CD4-positive, alpha-beta T cell treated with Interleukin-15 for 1 hour (primary cell): ENCODE measurements around the gene SMC6.
A peak's percentile ranks its signal among the peaks of the same experiment; 100 is the strongest.

Experiments
- DNase-seq: peaks from one replicate; pipeline ENCODE4 v3.0.0-alpha.2; 2020

SMC6 gene

DNA sequence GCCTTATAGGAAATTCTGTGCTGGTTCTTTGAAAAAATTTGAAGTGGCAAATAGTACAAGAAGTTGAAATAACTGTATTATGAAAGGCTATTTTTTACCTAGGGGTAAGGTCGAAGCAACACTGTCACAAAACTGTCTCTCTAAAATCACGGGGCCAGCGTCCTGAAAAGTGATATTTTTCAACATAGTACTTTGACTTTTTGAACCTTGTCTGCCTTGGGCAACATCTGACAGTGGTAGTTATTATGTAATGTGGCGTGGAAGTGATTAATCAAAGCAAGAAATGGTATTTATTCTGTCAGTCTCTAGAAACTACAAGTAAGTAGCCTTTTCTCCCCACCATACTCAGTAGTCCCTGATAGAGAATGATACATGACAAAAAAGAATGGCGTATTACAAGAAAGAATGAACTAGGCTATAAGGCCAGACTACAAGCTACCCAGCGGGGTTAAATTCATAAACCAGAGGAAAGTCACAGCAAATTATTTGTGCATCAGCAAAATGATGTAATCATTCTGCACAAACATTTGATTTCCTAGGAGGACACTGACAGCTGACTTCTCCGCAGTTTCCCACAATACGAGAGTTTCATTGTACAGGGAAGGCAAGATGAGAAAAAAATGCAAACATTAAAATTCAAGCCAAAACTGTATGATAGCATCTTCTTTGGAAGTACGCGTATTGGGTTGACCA, 10.2 kb upstream of the SMC6 start:
- no peak for DNase-seq

DNA sequence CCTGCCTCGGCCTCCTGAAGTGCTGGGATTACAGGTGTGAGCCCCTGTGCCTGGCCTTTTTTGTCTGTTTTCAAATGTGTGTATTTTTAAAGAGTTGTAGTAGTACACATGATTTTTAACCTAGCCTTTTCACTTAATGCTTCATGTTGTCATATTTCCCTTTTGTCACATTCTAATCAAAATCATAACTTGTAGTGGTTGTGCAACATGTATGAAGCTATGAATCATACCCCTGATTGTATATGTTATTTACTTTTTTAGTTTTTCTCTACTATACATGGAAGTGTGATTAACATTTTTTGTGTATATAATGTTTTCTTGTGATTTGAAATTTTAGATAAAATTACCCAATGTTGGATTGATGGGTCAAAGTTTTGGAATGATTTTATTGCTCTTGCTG, 8.8 kb upstream of the SMC6 start:
- DNase-seq: no peak

DNA sequence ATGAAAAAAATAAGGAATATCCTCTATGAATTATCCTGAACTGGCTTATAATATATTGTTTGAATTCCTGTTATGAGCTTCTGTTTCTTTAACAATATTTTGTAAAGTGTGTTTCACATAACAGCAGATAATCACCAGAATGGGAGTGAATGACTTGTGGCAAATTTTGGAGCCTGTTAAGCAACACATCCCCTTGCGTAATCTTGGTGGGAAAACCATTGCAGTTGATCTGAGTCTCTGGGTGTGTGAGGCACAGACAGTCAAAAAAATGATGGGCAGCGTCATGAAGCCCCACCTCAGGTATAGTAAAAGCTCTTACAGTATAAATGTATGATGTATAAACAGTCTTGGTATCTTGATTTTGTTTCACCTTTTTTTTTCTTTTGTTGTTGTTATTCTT, 6.2 kb upstream of the SMC6 start:
- no peak for DNase-seq

DNA sequence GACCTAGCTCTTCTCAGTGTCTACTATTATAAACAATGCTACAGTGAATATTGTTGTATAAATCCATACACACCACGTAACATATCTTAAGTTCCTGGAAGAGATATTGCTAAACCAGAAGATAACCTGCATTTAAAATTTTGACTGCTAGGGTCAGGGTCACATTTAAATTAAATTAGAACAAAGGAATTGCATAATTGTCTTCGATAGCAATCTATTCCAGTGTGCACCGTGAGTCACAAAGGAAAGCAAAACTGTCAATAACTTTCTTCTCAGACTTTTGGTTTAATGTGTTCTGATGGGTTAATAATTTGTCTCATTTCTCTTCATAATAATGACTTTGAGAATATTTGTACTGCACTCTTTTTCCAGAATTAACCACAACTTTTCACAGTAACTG, 4.5 kb upstream of the SMC6 start:
- DNase-seq: no peak

DNA sequence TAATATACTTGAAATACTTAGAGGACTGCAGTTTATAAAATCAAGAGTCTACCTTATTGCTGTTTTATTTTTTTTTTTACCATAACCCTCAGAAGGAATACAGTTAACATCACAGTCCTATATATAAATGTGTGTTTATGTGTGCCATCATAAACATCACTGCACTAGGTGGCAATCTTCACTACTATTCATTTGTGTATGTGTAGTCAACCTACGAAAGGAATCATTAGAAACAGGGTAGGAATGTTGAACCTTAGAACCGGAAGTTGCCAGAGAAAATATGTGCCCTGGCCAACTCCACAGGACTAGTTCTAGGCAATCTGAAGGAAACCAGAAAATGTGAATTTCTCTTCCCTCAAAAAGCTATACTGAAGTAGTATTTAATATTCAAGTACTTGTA, 3.7 kb upstream of the SMC6 start:
- DNase-seq: no peak

DNA sequence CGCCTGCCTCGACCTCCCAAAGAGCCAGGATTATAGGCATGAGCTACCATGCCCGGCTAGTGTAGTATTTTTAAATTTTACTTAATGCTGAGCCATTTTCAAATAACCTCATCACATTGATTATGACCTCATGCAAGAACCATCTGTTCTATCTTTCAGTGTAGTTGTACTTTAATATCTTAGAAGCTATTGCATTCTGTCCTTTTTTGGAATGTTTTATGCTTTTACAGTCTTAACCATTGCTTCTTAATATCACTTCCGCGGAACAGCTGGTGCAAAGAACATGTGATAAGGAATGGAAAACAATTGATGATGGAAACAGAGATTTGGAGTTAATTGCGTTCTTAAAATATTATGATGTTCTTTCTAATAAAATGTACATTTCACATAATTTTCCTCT, 3.1 kb upstream of the SMC6 start:
- no peak for DNase-seq

DNA sequence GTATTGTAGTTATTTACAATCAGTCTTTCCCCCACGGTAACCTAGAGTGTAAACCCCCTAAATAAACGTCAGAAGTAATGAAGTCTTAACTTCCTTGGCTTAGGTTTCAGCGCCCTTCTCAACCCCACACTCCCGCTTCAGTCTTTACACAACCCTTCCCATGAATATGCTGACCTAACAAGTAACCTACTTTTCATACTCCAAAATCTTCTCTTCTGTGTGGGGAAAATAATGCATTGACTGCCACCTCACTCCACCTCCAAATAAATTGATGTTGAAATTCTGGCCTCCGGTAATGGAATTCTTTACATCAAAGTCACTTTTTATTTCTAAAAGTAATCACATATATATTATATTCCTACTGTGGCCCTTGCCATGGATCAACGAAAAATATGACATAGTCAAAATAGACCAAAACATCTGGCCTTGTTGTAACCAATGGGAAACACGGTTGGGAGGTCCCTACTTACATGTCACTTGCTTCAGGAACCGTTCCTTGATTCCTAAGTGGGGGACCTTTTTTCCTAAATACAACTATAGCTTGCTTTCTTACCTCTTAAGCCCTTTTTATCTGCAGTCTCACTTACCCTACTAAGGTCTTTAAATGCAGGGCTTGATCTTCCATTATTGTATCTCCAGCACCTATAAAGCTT, 1.3 kb upstream of the SMC6 start:
- DNase-seq: no peak

DNA sequence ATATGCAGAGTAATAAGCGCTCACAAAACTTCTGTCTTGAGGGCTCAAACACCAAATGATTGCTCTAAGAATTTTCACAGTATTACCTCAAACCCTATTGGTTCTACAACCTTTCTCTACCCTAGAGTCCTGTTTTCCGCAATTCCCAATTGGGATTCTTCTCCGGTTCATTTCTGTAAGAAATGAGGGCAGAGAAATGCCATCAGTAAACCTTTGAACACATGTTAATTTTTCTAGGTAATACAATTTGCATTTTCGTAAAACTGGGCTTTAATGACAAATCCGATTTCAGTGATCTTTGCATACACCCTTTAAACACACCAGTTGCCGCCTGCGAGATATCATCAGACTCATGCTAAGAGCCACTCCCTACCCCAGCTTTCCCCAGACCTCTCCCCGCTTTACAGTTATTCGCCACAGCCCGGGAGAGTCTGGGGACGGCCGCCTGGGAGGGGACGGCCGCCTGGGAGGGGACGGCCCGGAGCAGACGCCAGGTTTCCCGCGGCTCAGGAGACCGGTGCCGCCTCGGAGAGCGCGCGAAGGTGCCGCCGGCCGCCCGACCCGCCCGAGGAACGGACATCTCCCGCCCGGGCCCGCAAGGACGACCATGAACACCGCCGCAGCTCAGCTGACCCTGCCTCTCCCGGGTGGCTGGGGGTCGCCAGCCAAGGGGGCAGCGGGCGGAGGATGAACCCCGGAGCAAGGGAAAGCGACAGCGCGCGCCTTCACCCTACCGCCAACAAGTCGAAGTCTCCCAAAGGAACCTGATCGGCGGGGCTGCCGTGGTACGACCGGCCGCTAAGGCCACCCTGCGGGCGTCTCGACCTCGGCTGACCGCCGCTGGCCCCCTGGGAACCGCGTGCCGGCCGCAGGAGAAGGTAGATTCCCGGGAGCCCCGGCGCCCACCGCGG, 463 bp downstream of the SMC6 start:
- peak; percentile 24 for DNase-seq

DNA sequence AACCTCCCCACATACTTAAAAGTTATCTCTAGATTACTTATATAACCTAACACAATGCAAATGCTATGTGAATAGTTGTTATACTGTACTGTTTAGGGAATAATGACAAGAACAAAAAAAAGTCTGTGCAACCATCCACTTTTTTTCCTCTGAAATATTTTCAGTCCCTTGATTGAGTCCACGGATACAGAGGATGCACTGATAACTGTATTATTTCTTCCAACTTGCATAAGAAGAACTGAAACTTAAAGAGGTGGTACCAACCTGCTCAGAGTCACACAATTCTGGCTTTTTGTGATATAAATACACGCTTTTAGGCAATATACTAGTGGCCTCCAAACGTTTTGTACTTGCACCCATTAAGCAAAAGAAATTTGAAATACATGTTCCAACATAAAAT, 1.4 kb downstream of the SMC6 start:
- DNase-seq: no peak

DNA sequence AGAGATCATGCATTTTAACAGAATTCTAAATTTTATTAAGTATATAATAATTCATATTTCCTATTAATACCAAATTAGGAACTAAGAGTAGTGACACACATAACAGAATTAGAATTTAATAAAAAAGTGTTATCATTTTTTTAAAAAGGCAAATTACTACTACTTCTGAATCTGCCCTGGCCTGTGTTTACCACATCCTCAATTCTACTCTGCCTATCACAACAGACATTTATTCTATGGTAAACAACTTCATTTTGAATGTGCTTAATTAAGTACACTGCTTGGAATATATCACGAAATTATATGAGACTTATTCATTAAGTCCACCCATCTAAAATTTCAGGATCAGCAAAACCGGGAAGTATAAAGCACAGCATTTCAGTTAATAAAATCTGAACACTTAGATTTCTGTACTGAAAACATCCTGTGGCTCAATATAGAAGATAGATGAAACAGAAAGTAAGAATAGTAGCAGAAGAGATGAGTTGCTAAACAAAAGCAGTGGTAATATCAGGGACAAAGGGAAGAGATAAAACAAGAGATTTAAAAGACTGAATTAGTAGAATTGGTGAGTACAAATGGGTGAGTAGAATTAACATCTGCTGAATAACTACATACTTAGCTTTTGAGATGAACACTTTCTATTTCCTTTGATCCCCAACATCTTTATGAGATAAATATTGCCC, 3.7 kb downstream of the SMC6 start:
- DNase-seq: no peak

DNA sequence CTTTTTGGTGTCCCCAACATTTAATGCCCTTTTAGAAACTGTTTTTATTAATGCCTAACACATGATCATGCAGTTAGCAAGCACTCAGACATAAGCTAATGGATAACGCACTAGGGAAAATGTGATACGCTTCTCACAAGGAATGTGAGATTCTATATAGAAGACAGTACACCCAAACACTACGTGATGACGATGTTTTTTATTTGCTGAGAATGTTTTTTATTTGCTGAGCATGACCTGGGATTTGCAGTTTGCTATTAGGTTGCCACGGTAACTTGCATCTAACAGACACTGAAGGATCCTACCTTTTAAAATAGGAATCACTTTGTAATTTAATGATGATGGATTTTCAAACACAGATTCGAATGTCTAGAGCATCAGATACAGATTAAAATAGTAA, 4.9 kb downstream of the SMC6 start:
- no peak for DNase-seq

DNA sequence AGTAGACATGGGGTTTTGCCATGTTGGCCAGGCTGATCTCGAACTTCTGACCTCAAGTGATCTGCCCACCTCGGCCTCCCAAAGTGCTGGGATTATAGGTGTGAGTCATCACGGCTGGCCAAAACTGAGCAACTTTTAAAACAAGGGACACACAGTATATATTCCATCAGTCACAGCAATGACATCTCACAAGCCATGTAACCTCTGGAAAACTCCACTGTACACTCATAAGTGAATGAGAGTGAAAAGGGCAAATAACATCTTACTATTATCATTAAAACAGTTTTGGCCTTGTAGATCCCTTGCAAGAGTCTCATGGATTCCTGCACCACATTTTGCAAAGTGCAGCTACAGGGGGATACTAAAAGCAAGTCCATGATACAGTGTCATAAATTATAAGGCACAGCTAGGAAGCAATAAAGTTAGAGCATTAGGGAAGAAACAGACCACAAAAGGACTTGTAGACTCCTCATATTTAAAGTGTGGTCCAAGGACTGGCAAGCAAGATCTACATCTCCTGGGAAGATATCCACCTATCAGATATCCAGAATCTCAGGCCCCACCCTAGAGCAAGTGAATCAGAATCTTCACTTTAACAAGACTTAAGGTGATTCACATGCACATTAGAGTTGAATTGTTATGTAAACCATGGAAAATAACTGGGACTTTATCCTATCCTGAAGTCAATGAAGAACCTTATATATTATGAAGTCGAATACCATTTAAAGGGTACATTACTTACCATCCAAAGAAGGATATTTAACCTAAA, 5.7 kb downstream of the SMC6 start:
- DNase-seq: no peak

DNA sequence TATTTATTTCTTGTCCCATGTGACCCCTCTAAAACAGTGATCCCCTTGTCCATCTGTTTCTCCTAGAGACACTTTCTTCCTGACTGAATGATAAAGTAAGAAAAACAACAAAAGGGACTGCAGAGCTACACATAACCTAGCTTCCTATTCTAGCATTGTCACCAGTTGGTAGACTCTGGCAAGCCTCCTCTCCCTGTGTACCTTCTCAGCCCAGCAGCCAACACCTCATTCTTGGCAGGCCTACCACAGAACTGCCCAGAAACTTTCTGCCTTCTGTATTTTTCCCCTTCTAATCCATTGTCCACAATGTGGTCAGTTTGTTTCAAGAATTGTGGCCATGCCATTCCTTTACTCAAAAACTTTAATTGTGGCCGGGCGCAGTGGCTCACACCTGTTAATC, 13.4 kb downstream of the SMC6 start:
- DNase-seq: no peak

DNA sequence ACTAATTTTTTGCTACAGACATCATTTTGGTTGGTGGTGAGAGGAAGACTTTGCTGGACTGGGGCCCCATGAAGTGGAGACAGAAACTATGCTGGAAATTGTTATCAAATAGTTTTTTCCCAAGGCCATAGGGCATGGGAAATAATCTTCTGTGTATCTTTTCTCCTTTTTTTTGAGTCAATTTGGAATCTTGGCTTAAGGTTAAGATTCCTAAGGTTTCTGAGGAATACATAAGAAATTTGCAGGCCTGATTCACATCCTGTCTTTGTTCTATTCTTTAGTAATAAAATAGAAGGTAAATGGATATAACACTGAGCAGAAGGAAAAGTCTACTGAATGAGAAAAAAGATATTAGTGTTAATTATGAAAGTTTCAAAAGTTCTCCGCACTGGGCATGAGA, 16.6 kb downstream of the SMC6 start:
- no peak for DNase-seq

DNA sequence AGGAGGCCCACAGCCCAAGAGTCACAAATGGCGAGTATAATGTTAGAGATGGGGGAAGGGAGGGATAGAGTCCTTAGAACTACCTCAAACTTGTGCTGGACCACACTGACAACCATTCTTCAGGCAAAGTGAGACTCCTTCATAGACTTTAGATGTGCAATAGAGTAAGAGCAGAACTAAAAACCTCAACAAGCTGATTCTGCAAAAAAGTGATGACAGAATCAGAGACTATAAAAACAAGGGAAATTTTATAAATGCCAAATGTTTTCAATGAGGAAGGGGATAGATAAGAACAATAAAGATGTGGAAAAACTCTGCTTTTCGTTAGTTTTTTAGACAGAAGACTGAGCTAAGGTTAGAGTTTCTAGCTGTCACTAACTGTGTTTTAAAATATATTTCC, 17.7 kb downstream of the SMC6 start:
- DNase-seq: no peak

DNA sequence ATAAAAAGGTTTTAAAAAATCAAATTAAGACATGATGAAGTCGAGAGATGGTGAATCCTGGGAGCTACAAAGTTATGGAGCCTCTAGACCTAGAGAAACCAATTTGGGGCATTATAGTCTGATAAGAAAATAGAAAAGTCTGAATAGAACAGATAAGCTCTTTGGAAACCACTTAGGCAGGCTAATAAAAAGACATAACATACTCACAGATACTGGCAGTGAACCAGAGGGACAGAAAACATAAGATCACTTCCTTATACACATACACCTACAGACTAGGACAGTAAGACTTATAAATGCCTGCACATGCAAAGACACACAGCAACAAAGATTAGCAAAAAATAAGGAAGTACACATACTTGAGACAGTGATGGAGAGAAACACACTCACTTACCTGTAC, 20.0 kb downstream of the SMC6 start:
- no peak for DNase-seq

DNA sequence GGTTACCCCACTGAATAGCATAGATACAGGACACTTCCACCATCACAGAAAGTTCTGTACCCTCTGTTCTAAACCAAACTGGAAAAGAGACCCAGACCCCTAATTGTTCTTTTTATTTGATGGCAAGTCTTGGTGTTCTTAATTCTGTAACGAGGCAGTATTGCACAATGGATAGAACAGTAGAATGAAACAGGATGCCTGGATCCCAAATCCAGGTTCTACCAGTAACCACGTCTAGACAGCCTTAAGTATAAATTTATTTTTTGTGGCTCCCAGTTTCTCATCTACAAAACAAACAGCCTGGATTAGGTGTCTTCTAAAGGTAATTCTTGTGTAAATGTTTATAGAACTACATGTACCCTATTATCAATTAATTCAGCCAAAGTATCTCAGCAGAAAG, 23.7 kb downstream of the SMC6 start:
- DNase-seq: no peak

DNA sequence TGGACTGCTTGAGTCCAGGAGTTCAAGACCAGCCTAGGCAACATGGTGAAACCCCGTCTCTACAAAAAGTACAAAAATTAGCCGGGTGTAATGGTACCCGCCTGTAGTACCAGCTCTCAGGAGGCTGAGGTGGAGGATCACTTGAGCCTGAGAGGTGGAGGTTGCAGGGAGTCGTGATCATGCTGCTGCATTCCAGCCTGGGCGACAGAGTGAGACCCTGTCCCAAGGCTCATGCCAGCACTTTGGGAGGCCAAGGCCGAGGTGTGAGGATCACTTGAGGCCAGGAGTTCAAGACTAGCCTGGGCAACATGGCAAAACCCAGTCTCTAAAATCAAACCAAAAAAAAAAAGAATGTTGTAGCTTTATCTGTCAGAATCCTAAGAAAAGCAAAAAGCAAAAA, 25.4 kb downstream of the SMC6 start:
- no peak for DNase-seq

DNA sequence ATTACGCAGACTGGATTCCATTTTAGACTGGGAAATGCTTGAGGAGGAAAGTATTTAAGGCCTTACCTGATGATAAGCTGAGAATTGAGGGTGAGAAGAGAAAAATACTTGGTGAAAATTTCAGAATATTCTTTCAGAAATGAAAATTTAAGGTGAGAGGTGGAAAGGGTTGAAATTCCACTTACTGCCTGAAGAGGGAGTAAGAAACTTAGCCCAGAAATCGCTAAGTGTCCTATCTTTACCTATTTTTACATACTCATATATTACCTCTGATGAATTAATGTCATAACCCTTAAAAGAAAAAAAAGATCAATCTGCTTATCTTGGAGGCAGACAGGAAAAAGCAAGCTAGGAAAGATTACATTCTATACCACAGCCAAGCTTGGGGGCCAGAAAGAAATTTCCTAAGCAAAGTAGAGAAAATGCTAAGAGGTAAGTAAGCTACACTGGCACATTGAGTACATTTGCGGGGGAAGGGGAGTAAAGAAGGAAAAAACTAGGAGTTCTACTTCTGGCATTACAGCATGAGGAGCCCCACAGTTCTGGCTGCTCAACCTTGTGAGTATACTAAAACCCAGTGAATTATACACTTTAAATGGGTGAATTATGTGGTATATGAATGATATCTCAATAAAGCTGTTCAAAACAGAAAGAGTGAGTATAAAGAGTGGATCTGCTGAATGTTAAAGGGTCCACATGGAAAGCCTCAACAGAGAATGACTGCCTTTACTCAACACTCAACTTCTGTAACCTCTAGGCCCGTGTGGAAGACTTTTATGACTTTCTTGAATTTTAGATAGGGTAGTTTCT, 33.8 kb downstream of the SMC6 start:
- DNase-seq: no peak

DNA sequence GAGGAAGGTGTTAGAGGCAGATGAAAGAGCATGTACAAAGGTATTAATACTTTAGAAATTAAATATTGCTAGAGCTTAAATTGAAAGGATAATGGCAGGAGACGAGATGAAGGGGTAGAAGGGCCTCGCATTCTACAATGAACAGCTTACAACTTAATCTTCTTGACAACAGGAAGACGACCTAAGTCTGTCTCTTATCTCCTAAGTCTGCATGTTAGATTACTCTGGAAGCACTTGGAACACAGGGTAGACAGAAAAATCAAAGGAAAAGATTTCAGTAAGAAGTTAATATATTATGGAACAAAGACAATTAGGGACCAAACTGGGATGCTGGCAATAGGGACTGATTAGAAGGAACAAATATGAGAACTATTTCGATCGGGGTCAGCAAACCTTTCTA, 34.9 kb downstream of the SMC6 start:
- DNase-seq: no peak

DNA sequence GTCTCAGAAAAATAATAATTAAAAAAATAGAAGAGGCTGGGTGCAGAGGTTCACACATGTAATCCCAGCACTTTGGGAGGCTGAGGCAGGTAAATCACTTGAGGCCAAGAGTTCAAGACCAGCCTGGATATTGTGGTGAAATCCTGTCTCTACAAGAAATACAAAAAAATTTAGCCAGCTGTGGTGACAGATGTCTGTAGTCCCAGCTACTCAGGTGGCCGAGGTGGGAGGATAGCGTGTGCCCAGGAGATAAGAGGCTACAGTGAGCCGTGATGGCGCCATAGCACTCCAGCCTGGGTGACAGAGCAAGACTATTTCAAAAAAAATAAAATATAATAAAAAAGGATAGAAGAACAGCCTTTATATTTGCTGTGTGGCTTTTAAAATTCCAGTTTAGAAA, 35.9 kb downstream of the SMC6 start:
- no peak for DNase-seq

DNA sequence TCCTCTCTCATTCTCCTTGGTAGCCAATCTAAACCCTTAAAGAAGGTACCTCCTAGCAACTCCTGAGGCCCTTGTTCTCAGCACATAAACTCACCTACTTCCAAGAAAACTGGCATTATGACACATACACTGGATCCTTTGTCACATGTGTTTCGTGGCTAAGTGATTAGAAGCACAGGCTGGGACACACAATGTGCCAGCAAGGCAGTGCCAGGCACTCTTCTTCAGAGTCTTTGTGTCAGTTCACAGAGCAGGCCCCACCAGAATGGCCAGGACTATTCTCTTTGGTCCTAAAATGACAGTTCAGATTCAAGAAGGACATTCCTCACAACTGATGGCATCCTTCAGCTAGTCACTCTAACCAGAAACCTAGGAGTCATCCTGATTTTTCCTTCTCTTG, 40.3 kb downstream of the SMC6 start:
- no peak for DNase-seq
